SK-N-SH treated with all-trans-retinoic acid at 6 μM for 48 hours (cell line): ENCODE data around the gene SMAD4.
A peak's percentile ranks its signal among the peaks of the same experiment; 100 is the strongest.

Source experiments
- ATAC-seq: fragments of 200-7000 bp; cut with Tn5 transposase; 3 replicates; pipeline ENCODE4 v1.9.1; 2020; ENCODE audit warnings: mild to moderate bottlenecking, moderate library complexity
- ARNTL ChIP-seq: fragments of 450-650 bp; formaldehyde crosslinking; IDR thresholded peaks from 2 replicates; pipeline ENCODE4 v1.5.0; 2020; ENCODE audit warnings: low read depth, mild to moderate bottlenecking, moderate library complexity, borderline replicate concordance
- BACH2 ChIP-seq: fragments of 250-450 bp; sonication (Bioruptor Pico); IDR thresholded peaks from 2 replicates; pipeline ENCODE4 v1.9.0; 2021; ENCODE audit warnings: mild to moderate bottlenecking, borderline replicate concordance
- CREB5 ChIP-seq: fragments of 250-450 bp; sonication (Bioruptor Pico); IDR thresholded peaks from 2 replicates; pipeline ENCODE4 v1.5.1; 2020; ENCODE audit warnings: low read depth, mild to moderate bottlenecking, moderate library complexity
- CSDC2 ChIP-seq: fragments of 250-450 bp; sonication (Bioruptor Pico); IDR thresholded peaks from 2 replicates; pipeline ENCODE4 v1.5.0; 2020; ENCODE audit warnings: mild to moderate bottlenecking, moderate library complexity
- ESRRG ChIP-seq: fragments of 250-450 bp; sonication (Bioruptor Pico); IDR thresholded peaks from 2 replicates; pipeline ENCODE4 v1.6.1; 2021; ENCODE audit warnings: mild to moderate bottlenecking
- GLIS3 ChIP-seq: fragments of 250-450 bp; sonication (Bioruptor Pico); IDR thresholded peaks from 2 replicates; pipeline ENCODE4 v1.5.0; 2020; ENCODE audit warnings: mild to moderate bottlenecking, moderate library complexity
- OSR1 ChIP-seq: fragments of 250-450 bp; sonication (Bioruptor Pico); IDR thresholded peaks from 2 replicates; pipeline ENCODE4 v1.8.0; 2022; ENCODE audit warnings: moderate library complexity, mild to moderate bottlenecking, inconsistent platforms
- PATZ1 ChIP-seq: fragments of 250-450 bp; sonication (Bioruptor Pico); IDR thresholded peaks from 2 replicates; pipeline ENCODE4 v1.8.0; 2020; ENCODE audit warnings: mild to moderate bottlenecking, moderate library complexity, borderline replicate concordance
- PPARA ChIP-seq: fragments of 250-450 bp; sonication (Bioruptor Pico); IDR thresholded peaks from 2 replicates; pipeline ENCODE4 v1.5.0; 2020; ENCODE audit warnings: mild to moderate bottlenecking, borderline replicate concordance
- RARB ChIP-seq: fragments of 250-450 bp; sonication (Bioruptor Pico); IDR thresholded peaks from 2 replicates; pipeline ENCODE4 v1.8.0; 2021; ENCODE audit warnings: mild to moderate bottlenecking, moderate library complexity
- SNAI2 ChIP-seq: fragments of 250-450 bp; sonication (Bioruptor Pico); IDR thresholded peaks from 2 replicates; pipeline ENCODE4 v1.5.0; 2020; ENCODE audit warnings: mild to moderate bottlenecking, moderate library complexity
- TCF4 ChIP-seq: fragments of 250-450 bp; sonication (Bioruptor Pico); IDR thresholded peaks from 2 replicates; pipeline ENCODE4 v1.8.0; 2021; ENCODE audit warnings: mild to moderate bottlenecking, moderate library complexity, borderline replicate concordance
- TOX ChIP-seq: fragments of 250-450 bp; sonication (Bioruptor Pico); IDR thresholded peaks from 2 replicates; pipeline ENCODE4 v1.8.0; 2021; ENCODE audit warnings: mild to moderate bottlenecking, moderate library complexity, borderline replicate concordance
- ZC3H10 ChIP-seq: fragments of 250-450 bp; sonication (Bioruptor Pico); IDR thresholded peaks from 2 replicates; pipeline ENCODE4 v1.5.1; 2021; ENCODE audit warnings: mild to moderate bottlenecking, moderate library complexity
- ZFP3 ChIP-seq: fragments of 250-450 bp; sonication (Bioruptor Pico); IDR thresholded peaks from 2 replicates; pipeline ENCODE4 v1.5.0; 2020; ENCODE audit warnings: mild to moderate bottlenecking, moderate library complexity
- ZFP30 ChIP-seq: fragments of 450-650 bp; formaldehyde crosslinking; IDR thresholded peaks from 2 replicates; pipeline ENCODE4 v1.5.0; 2022; ENCODE audit warnings: mild to moderate bottlenecking, moderate library complexity
- ZNF565 ChIP-seq: fragments of 450-650 bp; formaldehyde crosslinking; conservative IDR thresholded peaks from 2 replicates; pipeline ENCODE4 v1.5.0; 2020; ENCODE audit warnings: low read depth, mild to moderate bottlenecking, moderate library complexity
- ZNF70 ChIP-seq: fragments of 450-650 bp; formaldehyde crosslinking; IDR thresholded peaks from 2 replicates; pipeline ENCODE4 v1.5.0; 2020; ENCODE audit warnings: mild to moderate bottlenecking, moderate library complexity
- ZNF8 ChIP-seq: fragments of 450-650 bp; formaldehyde crosslinking; IDR thresholded peaks from 2 replicates; pipeline ENCODE4 v1.5.0; 2020; ENCODE audit warnings: mild to moderate bottlenecking, moderate library complexity
- TF ChIP-seq, protein P1 (sequence below): fragments of 250-450 bp; sonication (Bioruptor Pico); IDR thresholded peaks from 2 replicates; pipeline ENCODE4 v1.8.0; 2021; ENCODE audit warnings: low read depth, mild to moderate bottlenecking, moderate library complexity, borderline replicate concordance
- TF ChIP-seq, protein P2 (sequence below): fragments of 250-450 bp; sonication (Bioruptor Pico); IDR thresholded peaks from 2 replicates; pipeline ENCODE4 v1.5.1; 2021; ENCODE audit warnings: mild to moderate bottlenecking, moderate library complexity
- TF ChIP-seq, protein P3 (sequence below): fragments of 250-450 bp; sonication (Bioruptor Pico); IDR thresholded peaks from 2 replicates; pipeline ENCODE4 v1.5.0; 2020; ENCODE audit warnings: mild to moderate bottlenecking, moderate library complexity

Gene SMAD4

GRCh38 chr18:51044928-51045585 lies 15.0 kb downstream of the SMAD4 start:
- peak; percentile 78 for ATAC-seq
- no peak for TF ChIP-seq RARB (CRISPR knock-in tag)

DNA sequence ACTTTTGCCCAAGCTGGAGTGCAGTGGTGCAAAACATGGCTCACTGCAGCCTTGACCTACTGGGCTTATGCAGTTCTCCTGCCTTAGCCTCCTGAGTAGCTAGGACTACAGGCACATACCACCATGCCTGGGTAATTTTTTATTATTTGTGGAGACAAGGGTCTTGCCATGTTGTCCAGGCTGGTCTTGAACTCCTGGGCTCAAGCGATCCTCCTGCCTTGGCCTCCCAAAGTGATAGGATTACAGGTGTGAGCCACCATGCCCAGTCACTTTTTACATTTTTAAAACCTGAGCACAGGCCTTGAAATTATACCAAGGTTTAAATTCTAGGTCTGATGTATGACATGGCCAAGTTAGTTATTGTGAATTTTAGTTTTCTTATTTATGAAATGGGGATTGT lies 18.2 kb downstream of the SMAD4 start:
- TF ChIP-seq ESRRG (CRISPR knock-in tag): no peak
- TF ChIP-seq TCF4: no peak
- TF ChIP-seq BACH2 (CRISPR knock-in tag): no peak
- TF ChIP-seq, protein P1, sequence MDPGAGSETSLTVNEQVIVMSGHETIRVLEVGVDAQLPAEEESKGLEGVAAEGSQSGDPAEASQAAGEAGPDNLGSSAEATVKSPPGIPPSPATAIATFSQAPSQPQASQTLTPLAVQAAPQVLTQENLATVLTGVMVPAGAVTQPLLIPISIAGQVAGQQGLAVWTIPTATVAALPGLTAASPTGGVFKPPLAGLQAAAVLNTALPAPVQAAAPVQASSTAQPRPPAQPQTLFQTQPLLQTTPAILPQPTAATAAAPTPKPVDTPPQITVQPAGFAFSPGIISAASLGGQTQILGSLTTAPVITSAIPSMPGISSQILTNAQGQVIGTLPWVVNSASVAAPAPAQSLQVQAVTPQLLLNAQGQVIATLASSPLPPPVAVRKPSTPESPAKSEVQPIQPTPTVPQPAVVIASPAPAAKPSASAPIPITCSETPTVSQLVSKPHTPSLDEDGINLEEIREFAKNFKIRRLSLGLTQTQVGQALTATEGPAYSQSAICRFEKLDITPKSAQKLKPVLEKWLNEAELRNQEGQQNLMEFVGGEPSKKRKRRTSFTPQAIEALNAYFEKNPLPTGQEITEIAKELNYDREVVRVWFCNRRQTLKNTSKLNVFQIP (CRISPR knock-in tag): no peak
- no peak for TF ChIP-seq CSDC2 (CRISPR knock-in tag)
- no peak for TF ChIP-seq OSR1 (CRISPR knock-in tag)
- TF ChIP-seq TOX: no peak
- no peak for TF ChIP-seq GLIS3 (CRISPR knock-in tag)
- no peak for TF ChIP-seq SNAI2 (CRISPR knock-in tag)
- TF ChIP-seq ZFP30: no peak
- TF ChIP-seq CREB5 (CRISPR knock-in tag): no peak
- TF ChIP-seq, protein P2, sequence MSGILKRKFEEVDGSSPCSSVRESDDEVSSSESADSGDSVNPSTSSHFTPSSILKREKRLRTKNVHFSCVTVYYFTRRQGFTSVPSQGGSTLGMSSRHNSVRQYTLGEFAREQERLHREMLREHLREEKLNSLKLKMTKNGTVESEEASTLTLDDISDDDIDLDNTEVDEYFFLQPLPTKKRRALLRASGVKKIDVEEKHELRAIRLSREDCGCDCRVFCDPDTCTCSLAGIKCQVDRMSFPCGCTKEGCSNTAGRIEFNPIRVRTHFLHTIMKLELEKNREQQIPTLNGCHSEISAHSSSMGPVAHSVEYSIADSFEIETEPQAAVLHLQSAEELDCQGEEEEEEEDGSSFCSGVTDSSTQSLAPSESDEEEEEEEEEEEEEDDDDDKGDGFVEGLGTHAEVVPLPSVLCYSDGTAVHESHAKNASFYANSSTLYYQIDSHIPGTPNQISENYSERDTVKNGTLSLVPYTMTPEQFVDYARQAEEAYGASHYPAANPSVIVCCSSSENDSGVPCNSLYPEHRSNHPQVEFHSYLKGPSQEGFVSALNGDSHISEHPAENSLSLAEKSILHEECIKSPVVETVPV (CRISPR knock-in tag): no peak
- TF ChIP-seq PPARA: no peak
- no peak for TF ChIP-seq ZNF565 (CRISPR knock-in tag)
- no peak for TF ChIP-seq PATZ1 (CRISPR knock-in tag)
- TF ChIP-seq, protein P3, sequence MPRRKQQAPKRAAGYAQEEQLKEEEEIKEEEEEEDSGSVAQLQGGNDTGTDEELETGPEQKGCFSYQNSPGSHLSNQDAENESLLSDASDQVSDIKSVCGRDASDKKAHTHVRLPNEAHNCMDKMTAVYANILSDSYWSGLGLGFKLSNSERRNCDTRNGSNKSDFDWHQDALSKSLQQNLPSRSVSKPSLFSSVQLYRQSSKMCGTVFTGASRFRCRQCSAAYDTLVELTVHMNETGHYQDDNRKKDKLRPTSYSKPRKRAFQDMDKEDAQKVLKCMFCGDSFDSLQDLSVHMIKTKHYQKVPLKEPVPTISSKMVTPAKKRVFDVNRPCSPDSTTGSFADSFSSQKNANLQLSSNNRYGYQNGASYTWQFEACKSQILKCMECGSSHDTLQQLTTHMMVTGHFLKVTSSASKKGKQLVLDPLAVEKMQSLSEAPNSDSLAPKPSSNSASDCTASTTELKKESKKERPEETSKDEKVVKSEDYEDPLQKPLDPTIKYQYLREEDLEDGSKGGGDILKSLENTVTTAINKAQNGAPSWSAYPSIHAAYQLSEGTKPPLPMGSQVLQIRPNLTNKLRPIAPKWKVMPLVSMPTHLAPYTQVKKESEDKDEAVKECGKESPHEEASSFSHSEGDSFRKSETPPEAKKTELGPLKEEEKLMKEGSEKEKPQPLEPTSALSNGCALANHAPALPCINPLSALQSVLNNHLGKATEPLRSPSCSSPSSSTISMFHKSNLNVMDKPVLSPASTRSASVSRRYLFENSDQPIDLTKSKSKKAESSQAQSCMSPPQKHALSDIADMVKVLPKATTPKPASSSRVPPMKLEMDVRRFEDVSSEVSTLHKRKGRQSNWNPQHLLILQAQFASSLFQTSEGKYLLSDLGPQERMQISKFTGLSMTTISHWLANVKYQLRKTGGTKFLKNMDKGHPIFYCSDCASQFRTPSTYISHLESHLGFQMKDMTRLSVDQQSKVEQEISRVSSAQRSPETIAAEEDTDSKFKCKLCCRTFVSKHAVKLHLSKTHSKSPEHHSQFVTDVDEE: no peak
- no peak for TF ChIP-seq ZNF8 (CRISPR knock-in tag)
- no peak for TF ChIP-seq ARNTL (CRISPR knock-in tag)
- no peak for TF ChIP-seq RARB (CRISPR knock-in tag)
- no peak for TF ChIP-seq ZC3H10 (CRISPR knock-in tag)
- ATAC-seq: no peak

- ATAC-seq: no peak
- TF ChIP-seq TOX (no peak), ESRRG (CRISPR knock-in tag) (no peak), RARB (CRISPR knock-in tag) (no peak), ZNF70 (CRISPR knock-in tag) (no peak), ZFP3 (CRISPR knock-in tag) (no peak), CSDC2 (CRISPR knock-in tag) (no peak), CREB5 (CRISPR knock-in tag) (no peak), PATZ1 (CRISPR knock-in tag) (no peak)
- TF ChIP-seq, protein P1 (CRISPR knock-in tag): no peak
These were observed 19.1 kb downstream of the SMAD4 start for GRCh38 chr18:51049137-51049536.
